NB4 (cell line): ENCODE measurements around the gene COL4A2.

ENCODE experiments used
- MYC ChIP-seq: IDR thresholded peaks from 2 replicates; pipeline ENCODE4 v1.6.1; 2011; ENCODE audit warnings: low read depth, low read length
- POLR2A ChIP-seq: IDR thresholded peaks from 2 replicates; pipeline ENCODE4 v1.6.1; 2011; ENCODE audit warnings: mild to moderate bottlenecking; ENCODE audit not compliant: insufficient read length; ENCODE audit errors: extremely low read depth
- TF ChIP-seq, protein P1 (sequence below): IDR thresholded peaks from one replicate; pipeline ENCODE4 v1.5.1; 2012; ENCODE audit warnings: low read depth, low read length
- TF ChIP-seq, protein P2 (sequence below): IDR thresholded peaks from 2 replicates; pipeline ENCODE4 v1.6.1; 2011; ENCODE audit warnings: low read depth, low read length

DNA sequence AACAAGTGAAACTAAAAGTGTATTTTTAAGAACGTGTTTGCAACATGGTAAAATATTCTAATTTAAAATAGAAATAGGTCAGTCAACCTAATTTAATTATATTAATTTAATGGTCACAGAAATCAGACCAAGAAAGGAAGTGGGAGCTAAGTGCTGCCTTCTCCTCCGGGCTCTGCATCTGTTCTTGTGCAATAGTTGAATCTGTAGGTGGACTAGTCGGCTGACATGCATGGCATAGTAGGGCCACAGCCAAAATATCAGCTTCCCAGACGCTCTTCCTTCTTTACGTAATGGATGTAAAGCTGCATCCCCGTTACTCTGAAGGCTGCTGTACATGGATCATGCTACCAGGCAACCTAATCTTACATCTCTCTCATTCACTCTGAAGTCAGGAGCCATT, 47.4 kb upstream of the COL4A2 start:
- TF ChIP-seq, protein P1, sequence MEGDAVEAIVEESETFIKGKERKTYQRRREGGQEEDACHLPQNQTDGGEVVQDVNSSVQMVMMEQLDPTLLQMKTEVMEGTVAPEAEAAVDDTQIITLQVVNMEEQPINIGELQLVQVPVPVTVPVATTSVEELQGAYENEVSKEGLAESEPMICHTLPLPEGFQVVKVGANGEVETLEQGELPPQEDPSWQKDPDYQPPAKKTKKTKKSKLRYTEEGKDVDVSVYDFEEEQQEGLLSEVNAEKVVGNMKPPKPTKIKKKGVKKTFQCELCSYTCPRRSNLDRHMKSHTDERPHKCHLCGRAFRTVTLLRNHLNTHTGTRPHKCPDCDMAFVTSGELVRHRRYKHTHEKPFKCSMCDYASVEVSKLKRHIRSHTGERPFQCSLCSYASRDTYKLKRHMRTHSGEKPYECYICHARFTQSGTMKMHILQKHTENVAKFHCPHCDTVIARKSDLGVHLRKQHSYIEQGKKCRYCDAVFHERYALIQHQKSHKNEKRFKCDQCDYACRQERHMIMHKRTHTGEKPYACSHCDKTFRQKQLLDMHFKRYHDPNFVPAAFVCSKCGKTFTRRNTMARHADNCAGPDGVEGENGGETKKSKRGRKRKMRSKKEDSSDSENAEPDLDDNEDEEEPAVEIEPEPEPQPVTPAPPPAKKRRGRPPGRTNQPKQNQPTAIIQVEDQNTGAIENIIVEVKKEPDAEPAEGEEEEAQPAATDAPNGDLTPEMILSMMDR: no peak
- TF ChIP-seq POLR2A (no peak), MYC (no peak)
- TF ChIP-seq, protein P2, sequence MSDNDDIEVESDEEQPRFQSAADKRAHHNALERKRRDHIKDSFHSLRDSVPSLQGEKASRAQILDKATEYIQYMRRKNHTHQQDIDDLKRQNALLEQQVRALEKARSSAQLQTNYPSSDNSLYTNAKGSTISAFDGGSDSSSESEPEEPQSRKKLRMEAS: no peak
